ENCODE results near the gene SLFN5.
"Not testable (repeated sequence)": the region's sequence is repeated elsewhere in the genome, so short reads cannot be mapped to it uniquely, and the experiment has no call there.

The SLFN5 gene

GRCh38 chr17:35294756-35295155 lies 51.9 kb downstream of the SLFN5 start:
- H3K9ac ChIP-seq (ENCODE audit: low read length), result no peak overlapping the region
- no peak overlapping the region for H3K27ac ChIP-seq (ENCODE audit: low read length)
- no peaks in the 10 kb centered on the region for H3K27me3 ChIP-seq (ENCODE audit: control insufficient read depth, insufficient read depth, low read length)

GRCh38 chr17:35295686-35296085 lies 52.8 kb downstream of the SLFN5 start:
- no peaks in the 10 kb centered on the region for H3K27me3 ChIP-seq (ENCODE audit: control insufficient read depth, insufficient read depth, low read length)
- H3K9me3 ChIP-seq (ENCODE audit: control insufficient read depth, low read depth, low read length), result peaks cover 2% of the 10 kb centered on the region
- no peak overlapping the region for H3K27ac ChIP-seq (ENCODE audit: low read length)
- no peak overlapping the region for H3K4me3 ChIP-seq (ENCODE audit: low read length)
- H3K36me3 ChIP-seq (ENCODE audit: control insufficient read depth, low read depth, low read length), result no peaks in the 10 kb centered on the region
- H3K9ac ChIP-seq (ENCODE audit: low read length), result no peak overlapping the region
- no peaks in the 10 kb centered on the region for H3K4me1 ChIP-seq (ENCODE audit: control insufficient read depth, low read depth, low read length)

More at GRCh38 chr17:35294756-35295155, 51.9 kb downstream of the SLFN5 start:
- Histone ChIP-seq H3K4me3 (ENCODE audit: low read length) (no peak overlapping the region), H3K36me3 (ENCODE audit: control insufficient read depth, low read depth, low read length) (no peaks in the 10 kb centered on the region), H3K9me3 (ENCODE audit: control insufficient read depth, low read depth, low read length) (no peaks in the 10 kb centered on the region), H3K4me1 (ENCODE audit: control insufficient read depth, low read depth, low read length) (no peaks in the 10 kb centered on the region)

GRCh38 chr17:35297666-35298065 lies 54.8 kb downstream of the SLFN5 start:
- no peak overlapping the region for H3K27ac ChIP-seq (ENCODE audit: low read length)
- H3K4me1 ChIP-seq (ENCODE audit: control insufficient read depth, low read depth, low read length), result no peaks in the 10 kb centered on the region
- H3K27me3 ChIP-seq (ENCODE audit: control insufficient read depth, insufficient read depth, low read length), result no peaks in the 10 kb centered on the region
- no peak overlapping the region for H3K9ac ChIP-seq (ENCODE audit: low read length)
- H3K36me3 ChIP-seq (ENCODE audit: control insufficient read depth, low read depth, low read length), result no peaks in the 10 kb centered on the region
- peaks cover 7% of the 10 kb centered on the region for H3K9me3 ChIP-seq (ENCODE audit: control insufficient read depth, low read depth, low read length)
- no peak overlapping the region for H3K4me3 ChIP-seq (ENCODE audit: low read length)

GRCh38 chr17:35298639-35299038 lies 55.8 kb downstream of the SLFN5 start:
- H3K9me3 ChIP-seq (ENCODE audit: control insufficient read depth, low read depth, low read length), result peaks cover 7% of the 10 kb centered on the region
- no peaks in the 10 kb centered on the region for H3K36me3 ChIP-seq (ENCODE audit: control insufficient read depth, low read depth, low read length)
- no peak overlapping the region for H3K27ac ChIP-seq (ENCODE audit: low read length)
- no peak overlapping the region for H3K9ac ChIP-seq (ENCODE audit: low read length)
- H3K27me3 ChIP-seq (ENCODE audit: control insufficient read depth, insufficient read depth, low read length), result no peaks in the 10 kb centered on the region
- H3K4me3 ChIP-seq (ENCODE audit: low read length), result no peak overlapping the region
- no peaks in the 10 kb centered on the region for H3K4me1 ChIP-seq (ENCODE audit: control insufficient read depth, low read depth, low read length)

- no peak overlapping the region for H3K27ac ChIP-seq (ENCODE audit: low read length)
- no peak overlapping the region for H3K9ac ChIP-seq (ENCODE audit: low read length)
- H3K27me3 ChIP-seq (ENCODE audit: control insufficient read depth, insufficient read depth, low read length), result no peaks in the 10 kb centered on the region
- H3K9me3 ChIP-seq (ENCODE audit: control insufficient read depth, low read depth, low read length), result peaks cover 7% of the 10 kb centered on the region
- H3K4me1 ChIP-seq (ENCODE audit: control insufficient read depth, low read depth, low read length), result no peaks in the 10 kb centered on the region
- no peaks in the 10 kb centered on the region for H3K36me3 ChIP-seq (ENCODE audit: control insufficient read depth, low read depth, low read length)
- H3K4me3 ChIP-seq (ENCODE audit: low read length), result no peak overlapping the region
These were observed 56.3 kb downstream of the SLFN5 start for GRCh38 chr17:35299135-35299534.

- not testable (repeated sequence) for H3K9me3 ChIP-seq (ENCODE audit: control insufficient read depth, low read depth, low read length); H3K36me3 ChIP-seq (ENCODE audit: control insufficient read depth, low read depth, low read length); H3K4me3 ChIP-seq (ENCODE audit: low read length); H3K27ac ChIP-seq (ENCODE audit: low read length); H3K27me3 ChIP-seq (ENCODE audit: control insufficient read depth, insufficient read depth, low read length); H3K9ac ChIP-seq (ENCODE audit: low read length)
- peaks cover 14% of the 10 kb centered on the region for H3K4me1 ChIP-seq (ENCODE audit: control insufficient read depth, low read depth, low read length)
These were observed 66.5 kb downstream of the SLFN5 start for GRCh38 chr17:35309345-35309744.

- Histone ChIP-seq H3K9ac (ENCODE audit: low read length) (no peak overlapping the region), H3K27ac (ENCODE audit: low read length) (no peak overlapping the region), H3K36me3 (ENCODE audit: control insufficient read depth, low read depth, low read length) (no peaks in the 10 kb centered on the region), H3K27me3 (ENCODE audit: control insufficient read depth, insufficient read depth, low read length) (no peaks in the 10 kb centered on the region), H3K4me1 (ENCODE audit: control insufficient read depth, low read depth, low read length) (peaks cover 19% of the 10 kb centered on the region), H3K4me3 (ENCODE audit: low read length) (no peak overlapping the region), H3K9me3 (ENCODE audit: control insufficient read depth, low read depth, low read length) (no peaks in the 10 kb centered on the region)
These were observed 69.5 kb downstream of the SLFN5 start for GRCh38 chr17:35312346-35312745.

GRCh38 chr17:35312790-35313711 lies 70.2 kb downstream of the SLFN5 start:
- no peaks in the 10 kb centered on the region for H3K27me3 ChIP-seq (ENCODE audit: control insufficient read depth, insufficient read depth, low read length)
- H3K4me3 ChIP-seq (ENCODE audit: low read length), result peak overlapping the region; percentile 49
- H3K9me3 ChIP-seq (ENCODE audit: control insufficient read depth, low read depth, low read length), result no peaks in the 10 kb centered on the region
- H3K9ac ChIP-seq (ENCODE audit: low read length), result no peak overlapping the region
- H3K4me1 ChIP-seq (ENCODE audit: control insufficient read depth, low read depth, low read length), result peaks cover 19% of the 10 kb centered on the region
- H3K27ac ChIP-seq (ENCODE audit: low read length), result no peak overlapping the region
- no peaks in the 10 kb centered on the region for H3K36me3 ChIP-seq (ENCODE audit: control insufficient read depth, low read depth, low read length)

- H3K36me3 ChIP-seq (ENCODE audit: control insufficient read depth, low read depth, low read length), result no peaks in the 10 kb centered on the region
- peaks cover 19% of the 10 kb centered on the region for H3K4me1 ChIP-seq (ENCODE audit: control insufficient read depth, low read depth, low read length)
- H3K27me3 ChIP-seq (ENCODE audit: control insufficient read depth, insufficient read depth, low read length), result no peaks in the 10 kb centered on the region
- no peak overlapping the region for H3K9ac ChIP-seq (ENCODE audit: low read length)
- H3K27ac ChIP-seq (ENCODE audit: low read length), result no peak overlapping the region
- peak overlapping the region; percentile 49 for H3K4me3 ChIP-seq (ENCODE audit: low read length)
- no peaks in the 10 kb centered on the region for H3K9me3 ChIP-seq (ENCODE audit: control insufficient read depth, low read depth, low read length)
These were observed 71.1 kb downstream of the SLFN5 start for GRCh38 chr17:35313875-35314409.

- Histone ChIP-seq H3K9me3 (ENCODE audit: control insufficient read depth, low read depth, low read length) (no peaks in the 10 kb centered on the region), H3K36me3 (ENCODE audit: control insufficient read depth, low read depth, low read length) (no peaks in the 10 kb centered on the region), H3K9ac (ENCODE audit: low read length) (no peak overlapping the region), H3K27me3 (ENCODE audit: control insufficient read depth, insufficient read depth, low read length) (no peaks in the 10 kb centered on the region), H3K4me1 (ENCODE audit: control insufficient read depth, low read depth, low read length) (peaks cover 19% of the 10 kb centered on the region), H3K27ac (ENCODE audit: low read length) (no peak overlapping the region), H3K4me3 (ENCODE audit: low read length) (no peak overlapping the region)
These were observed 71.7 kb downstream of the SLFN5 start for GRCh38 chr17:35314415-35315216.

- Histone ChIP-seq H3K4me1 (ENCODE audit: control insufficient read depth, low read depth, low read length) (peaks cover 19% of the 10 kb centered on the region), H3K9ac (ENCODE audit: low read length) (no peak overlapping the region), H3K27me3 (ENCODE audit: control insufficient read depth, insufficient read depth, low read length) (no peaks in the 10 kb centered on the region), H3K4me3 (ENCODE audit: low read length) (no peak overlapping the region), H3K27ac (ENCODE audit: low read length) (no peak overlapping the region), H3K9me3 (ENCODE audit: control insufficient read depth, low read depth, low read length) (no peaks in the 10 kb centered on the region), H3K36me3 (ENCODE audit: control insufficient read depth, low read depth, low read length) (no peaks in the 10 kb centered on the region)
These were observed 72.4 kb downstream of the SLFN5 start for GRCh38 chr17:35315283-35315682.
